B cell (primary cell): ENCODE results near the gene ACAP3. TPM values are rescaled to one million over a fixed set of nuclear protein-coding genes. Genes with fewer than 3 reads are reported as not detected.

ENCODE experiments used
- ATAC-seq: fragments of 200-7000 bp; cut with Tn5 transposase; one replicate; pipeline ENCODE4 v1.10.0; 2021; ENCODE audit warnings: low read depth, mild to moderate bottlenecking, moderate number of reproducible peaks, moderate library complexity
- CTCF ChIA-PET: fragments of 350-600 bp; sonication (Branson Sonifier 250); formaldehyde crosslinking; loops from one replicate; lab custom pipeline; 2021; ENCODE audit warnings: antibody characterized with exemption, inconsistent platforms; lab: Charles Lee
- POLR2A ChIA-PET: fragments of 350-600 bp; sonication (Branson Sonifier 250); formaldehyde crosslinking; loops from one replicate; lab custom pipeline; 2021; ENCODE audit warnings: antibody characterized with exemption; lab: Charles Lee
- DNase-seq: peaks from one replicate; pipeline ENCODE4 v3.0.0; 2013
- H2AFZ ChIP-seq: 2 replicates; pipeline ENCODE4 v1.6.1; 2012; ENCODE audit warnings: mild to moderate bottlenecking, low read depth, low read length; ENCODE audit not compliant: insufficient read depth, poor library complexity, severe bottlenecking
- H3K27ac ChIP-seq, 2 donors: 1 replicate in 1 of 2; 2 replicates in 1 of 2; pipeline ENCODE4 v1.5.1; 2012 to 2013; ENCODE audit warnings: low read length in 2 of 2, mild to moderate bottlenecking in 2 of 2, moderate library complexity in 1 of 2
- H3K27me3 ChIP-seq, 4 experiments: fragments of 200-600 bp in 1 of 4; sonication (generic) in 1 of 4; replicated peaks in 1 of 4; 1 replicate in 2 of 4; 2 replicates in 2 of 4; pipeline versions ENCODE4 v1.6.1 to v1.7.0; 2013 to 2016; ENCODE audit warnings: low read length in 3 of 4, mild to moderate bottlenecking in 2 of 4, mixed read lengths in 1 of 4, moderate library complexity in 1 of 4; ENCODE audit not compliant: insufficient read depth in 4 of 4, control insufficient read depth in 3 of 4; ENCODE audit errors: control extremely low read depth in 1 of 4
- H3K36me3 ChIP-seq, 2 experiments: replicated peaks in 1 of 2; 1 replicate in 1 of 2; 2 replicates in 1 of 2; pipeline versions ENCODE4 v1.6.1 to v1.7.1; 2013; ENCODE audit warnings: low read length in 1 of 2; ENCODE audit not compliant: insufficient read depth in 2 of 2, control insufficient read depth in 1 of 2; ENCODE audit errors: control extremely low read depth in 1 of 2, extremely low read depth in 1 of 2
- H3K4me1 ChIP-seq, 2 donors: fragments of 200-600 bp in 1 of 2; sonication (generic) in 1 of 2; 1 replicate in 1 of 2; 2 replicates in 1 of 2; pipeline versions ENCODE4 v1.5.1 to v1.6.1; 2013 to 2017; ENCODE audit warnings: low read length in 2 of 2; ENCODE audit not compliant: control insufficient read depth in 2 of 2, insufficient read depth in 2 of 2
- H3K4me2 ChIP-seq: replicated peaks from 2 replicates; pipeline ENCODE3; 2012; ENCODE audit warnings: mild to moderate bottlenecking, low read depth, low read length; ENCODE audit not compliant: poor library complexity, severe bottlenecking
- H3K4me3 ChIP-seq, 5 experiments: fragments of 200-600 bp in 1 of 5; sonication (generic) in 1 of 5; 1 replicate in 3 of 5; 2 replicates in 2 of 5; pipeline versions ENCODE4 v1.5.1 to v1.7.0; 2011 to 2016; ENCODE audit warnings: low read length in 4 of 5, mild to moderate bottlenecking in 4 of 5, low read depth in 2 of 5, control low read depth in 1 of 5, moderate library complexity in 1 of 5; ENCODE audit not compliant: insufficient read depth in 1 of 5; ENCODE audit errors: control extremely low read depth in 1 of 5, extremely low read depth in 1 of 5
- H3K79me2 ChIP-seq: fragments of 200-600 bp; sonication (generic); one replicate; pipeline ENCODE4 v1.6.0; 2016; ENCODE audit warnings: low read length; ENCODE audit not compliant: control insufficient read depth, insufficient read depth
- H3K9ac ChIP-seq: fragments of 200-600 bp; sonication (generic); 2 replicates; pipeline ENCODE4 v1.6.1; 2017; ENCODE audit warnings: mild to moderate bottlenecking, low read length, moderate library complexity
- H3K9me3 ChIP-seq, 3 donors: one replicate each; pipeline versions ENCODE4 v1.6.1 to v1.7.1; 2013; ENCODE audit warnings: low read length in 2 of 3; ENCODE audit not compliant: control insufficient read depth in 2 of 3, insufficient read depth in 1 of 3; ENCODE audit errors: control extremely low read depth in 1 of 3
- H4K20me1 ChIP-seq: 2 replicates; pipeline ENCODE4 v1.6.0; 2012; ENCODE audit warnings: mild to moderate bottlenecking, low read length; ENCODE audit not compliant: insufficient read depth, control insufficient read depth, poor library complexity, severe bottlenecking
- H3K27ac Mint-ChIP-seq: one replicate; pipeline ENCODE4 v1.8.0; 2021; ENCODE audit warnings: mixed read lengths
- H3K27me3 Mint-ChIP-seq: one replicate; pipeline ENCODE4 v1.8.0; 2021; ENCODE audit warnings: mixed read lengths
- H3K4me1 Mint-ChIP-seq: one replicate; pipeline ENCODE4 v1.8.0; 2021; ENCODE audit warnings: mixed read lengths
- H3K4me3 Mint-ChIP-seq: one replicate; pipeline ENCODE4 v1.8.0; 2021; ENCODE audit warnings: mixed read lengths
- H3K9me3 Mint-ChIP-seq: one replicate; pipeline ENCODE4 v1.8.0; 2022; ENCODE audit warnings: mixed read lengths; ENCODE audit not compliant: insufficient read depth
- EZH2 ChIP-seq: IDR thresholded peaks from 2 replicates; pipeline ENCODE4 v1.6.1; 2012; ENCODE audit warnings: borderline replicate concordance, low read depth, mild to moderate bottlenecking, moderate library complexity, low read length; ENCODE audit not compliant: insufficient read depth, poor library complexity, severe bottlenecking
- WGBS: methylation state at CpG from one replicate; pipeline ENCODE4 v1.1.5; 2013; ENCODE audit warnings: missing lambda C conversion rate; ENCODE audit not compliant: insufficient coverage; 5-methylcytosine and 5-hydroxymethylcytosine counted together
- intact Hi-C: fragments of 100-400 bp; cut with micrococcal nuclease; formaldehyde crosslinking; loops from one replicate; pipeline ENCODE4 v1.10.0; 2022
- polyA plus RNA-seq: library from polyadenylated mRNA; depleted of rRNA; stranded (reverse); fragments of >200 nt; gene quantifications from 2 replicates; pipeline ENCODE4 v1.2.3, GENCODE V29; 2012
- total RNA-seq, 2 donors: library from RNA; stranded (reverse); fragments of 120-200 nt in 1 of 2; gene quantifications; 1 replicate in 1 of 2; 2 replicates in 1 of 2; pipeline versions ENCODE4 v1.2.3 to v1.2.4, GENCODE V29; 2013 to 2022
- TF ChIP-seq, protein P1 (sequence below): fragments of 200-600 bp; IDR thresholded peaks from one replicate; pipeline ENCODE4 v1.8.0; 2022; ENCODE audit warnings: antibody characterized with exemption, mild to moderate bottlenecking

Gene ACAP3
- total and polyA plus RNA-seq, 2 donors (not counting 1 experiment from before 2014, with no cell fraction given): 40.7 to 124 TPM

DNA sequence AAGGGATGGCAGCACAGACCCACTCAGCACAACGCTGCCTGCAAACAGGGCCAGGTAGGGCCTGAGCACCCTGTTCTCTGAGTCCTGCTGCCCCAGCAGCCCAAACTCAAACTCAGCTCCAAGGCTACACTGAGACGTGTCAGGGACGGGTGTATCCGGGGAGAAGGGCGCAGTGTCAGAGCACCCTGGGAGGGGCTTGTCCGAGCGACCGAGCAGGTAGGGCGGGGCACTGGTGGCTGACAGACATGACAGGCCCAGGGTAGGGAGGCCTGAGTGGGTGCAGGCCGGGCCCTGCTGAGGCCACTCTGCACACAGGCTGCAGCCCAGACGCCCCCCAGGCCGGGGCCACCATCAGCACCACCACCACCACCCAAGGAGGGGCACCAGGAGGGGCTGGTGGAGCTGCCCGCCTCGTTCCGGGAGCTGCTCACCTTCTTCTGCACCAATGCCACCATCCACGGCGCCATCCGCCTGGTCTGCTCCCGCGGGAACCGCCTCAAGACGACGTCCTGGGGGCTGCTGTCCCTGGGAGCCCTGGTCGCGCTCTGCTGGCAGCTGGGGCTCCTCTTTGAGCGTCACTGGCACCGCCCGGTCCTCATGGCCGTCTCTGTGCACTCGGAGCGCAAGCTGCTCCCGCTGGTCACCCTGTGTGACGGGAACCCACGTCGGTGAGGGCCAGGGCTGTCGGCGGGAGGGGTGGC lies 22.0 kb downstream of the ACAP3 start:
- Histone ChIP-seq H3K4me2 (no peak overlapping the region), H3K9ac (no peak overlapping the region), H3K27ac (no peak overlapping the region), H4K20me1 (no peaks in the 10 kb centered on the region), H3K4me3 (no peak overlapping the region), H3K4me1 (peaks cover 0 to 9% of the 10 kb centered on the region in 2 donors), H3K27me3 (no peaks in the 10 kb centered on the region), H3K9me3 (no peaks in the 10 kb centered on the region), H3K79me2 (no peaks in the 10 kb centered on the region), H2AFZ (no peak overlapping the region), H3K36me3 (no peaks in the 10 kb centered on the region)
- Mint-ChIP-seq H3K4me3 (no peak overlapping the region), H3K27ac (no peak overlapping the region), H3K9me3 (no peaks in the 10 kb centered on the region), H3K4me1 (peaks cover 7% of the 10 kb centered on the region), H3K27me3 (no peaks in the 10 kb centered on the region)
- ChIA-PET CTCF (interaction anchor here (0.8 to 1.7 kb wide), 4 partner anchors 11 to 302 kb away, joined by 3 to 5 read pairs (median 4); no protein-coding TSS in a partner anchor), POLR2A (no interaction called here)
- intact Hi-C loops: no loop called here
- DNase-seq (no peak), ATAC-seq (no peak)
- 78% methylated on average over 37 of the region's 37 CpGs for WGBS
- TF ChIP-seq, protein P1, sequence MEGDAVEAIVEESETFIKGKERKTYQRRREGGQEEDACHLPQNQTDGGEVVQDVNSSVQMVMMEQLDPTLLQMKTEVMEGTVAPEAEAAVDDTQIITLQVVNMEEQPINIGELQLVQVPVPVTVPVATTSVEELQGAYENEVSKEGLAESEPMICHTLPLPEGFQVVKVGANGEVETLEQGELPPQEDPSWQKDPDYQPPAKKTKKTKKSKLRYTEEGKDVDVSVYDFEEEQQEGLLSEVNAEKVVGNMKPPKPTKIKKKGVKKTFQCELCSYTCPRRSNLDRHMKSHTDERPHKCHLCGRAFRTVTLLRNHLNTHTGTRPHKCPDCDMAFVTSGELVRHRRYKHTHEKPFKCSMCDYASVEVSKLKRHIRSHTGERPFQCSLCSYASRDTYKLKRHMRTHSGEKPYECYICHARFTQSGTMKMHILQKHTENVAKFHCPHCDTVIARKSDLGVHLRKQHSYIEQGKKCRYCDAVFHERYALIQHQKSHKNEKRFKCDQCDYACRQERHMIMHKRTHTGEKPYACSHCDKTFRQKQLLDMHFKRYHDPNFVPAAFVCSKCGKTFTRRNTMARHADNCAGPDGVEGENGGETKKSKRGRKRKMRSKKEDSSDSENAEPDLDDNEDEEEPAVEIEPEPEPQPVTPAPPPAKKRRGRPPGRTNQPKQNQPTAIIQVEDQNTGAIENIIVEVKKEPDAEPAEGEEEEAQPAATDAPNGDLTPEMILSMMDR: no peak
- TF ChIP-seq EZH2: no peak

DNA sequence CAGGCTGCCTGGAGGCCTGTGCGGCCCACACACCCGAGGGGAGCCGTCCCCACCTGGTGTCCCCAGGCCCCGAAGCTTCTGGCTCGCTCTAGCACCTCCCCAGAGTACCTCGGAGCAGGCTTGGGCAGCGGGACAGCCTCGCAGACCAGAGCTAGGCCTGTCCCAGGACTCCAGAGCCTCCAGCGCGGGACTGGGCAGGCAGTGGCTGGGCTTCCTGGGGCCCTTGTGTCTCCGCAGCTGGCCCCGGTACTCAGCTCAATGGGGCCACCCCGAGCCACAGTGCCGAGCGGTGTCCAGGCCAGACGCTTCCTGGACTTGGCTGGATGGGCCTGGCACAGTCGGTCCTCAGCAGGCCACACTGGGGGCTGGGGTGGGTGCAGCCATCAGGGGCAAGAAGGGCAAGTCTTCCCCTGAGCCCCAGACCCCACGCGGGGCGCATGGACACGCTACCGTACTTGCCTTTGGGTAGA lies 22.6 kb downstream of the ACAP3 start:
- H3K9me3 Mint-ChIP-seq: no peaks in the 10 kb centered on the region
- no peaks in the 10 kb centered on the region for H3K27me3 ChIP-seq
- DNase-seq (no peak), ATAC-seq (no peak)
- H3K4me2 ChIP-seq: no peak overlapping the region
- H2AFZ ChIP-seq: no peak overlapping the region
- 93% methylated on average over 22 of the region's 22 CpGs for WGBS
- H3K27ac Mint-ChIP-seq: no peak overlapping the region
- CTCF ChIA-PET: no interaction called here
- no peaks in the 10 kb centered on the region for H3K9me3 ChIP-seq
- no peak overlapping the region for H3K9ac ChIP-seq
- TF ChIP-seq EZH2: no peak
- TF ChIP-seq, protein P1: no peak
- H3K4me1 Mint-ChIP-seq: peaks cover 4% of the 10 kb centered on the region
- no peak overlapping the region for H3K27ac ChIP-seq
- no peaks in the 10 kb centered on the region for H3K27me3 Mint-ChIP-seq
- intact Hi-C loops: no loop called here
- H3K79me2 ChIP-seq: no peaks in the 10 kb centered on the region
- no peak overlapping the region for H3K4me3 Mint-ChIP-seq
- H3K4me3 ChIP-seq: no peak overlapping the region
- POLR2A ChIA-PET: no interaction called here
- peaks cover 0 to 4% of the 10 kb centered on the region in 2 donors for H3K4me1 ChIP-seq
- no peaks in the 10 kb centered on the region for H4K20me1 ChIP-seq
- H3K36me3 ChIP-seq: no peaks in the 10 kb centered on the region
